Peyer's patch (tissue), 4 donors: Measurements from ENCODE around the gene HGF.

Experiments used
- CTCF ChIP-seq, 6 experiments: fragments of 450-650 bp in 4 of 6; fragments of 200-600 bp in 2 of 6; sonication (generic) in 1 of 6; IDR thresholded peaks; one replicate each; pipeline ENCODE4 v1.5.1; 2017 to 2019; ENCODE audit warnings: antibody characterized with exemption in 6 of 6, mild to moderate bottlenecking in 3 of 6, moderate library complexity in 1 of 6
- POLR2A ChIP-seq, 2 donors: fragments of 450-650 bp; IDR thresholded peaks; one replicate each; pipeline ENCODE4 v1.5.1; 2017; ENCODE audit warnings: antibody characterized with exemption in 2 of 2, mild to moderate bottlenecking in 2 of 2, moderate library complexity in 2 of 2

- TF ChIP-seq CTCF (IDR thresholded peaks at IDR 0.05): no peak
- no peak for TF ChIP-seq POLR2A (IDR thresholded peaks at IDR 0.05)
Observed at GRCh38 chr7:81768951-81769778, 682 bp downstream of the HGF start.
